SK-MEL-5 (cell line): Measurements from ENCODE around the gene TSPAN5. TPM values are rescaled to one million over a fixed set of nuclear protein-coding genes. Genes with fewer than 3 reads are reported as not detected.

Experiments
- DNase-seq: peaks from one replicate; pipeline ENCODE4 v3.0.0-alpha.2; 2016; ENCODE audit warnings: low read depth, low spot score
- in situ Hi-C: cut with HindIII; loops from 2 replicates; pipeline ENCODE4 v1.10.0; 2016; ENCODE audit warnings: low sequenced_read_pairs, high pct_unique_total_duplicates, low pct_unique_long_range_greater_than_20kb
- total RNA-seq: library from RNA; depleted of rRNA; stranded (reverse); fragments of >200 nt; shearing (Covaris generic); gene quantifications from 2 replicates; pipeline ENCODE4 v1.2.3, GENCODE V29; 2014

TSPAN5 gene
- total RNA-seq, 1 experiment from 2014 or later, result 1.2 TPM

- DNase-seq, result no peak
- in situ Hi-C loops, result no loop called here
Measured at GRCh38 chr4:98521486-98521885, 136.9 kb downstream of the TSPAN5 start.

GRCh38 chr4:98519268-98519977, 139.0 kb downstream of the TSPAN5 start:
- in situ Hi-C loops, result no loop called here
- no peak for DNase-seq

- no peak for DNase-seq
- in situ Hi-C loops, result no loop called here
Measured at GRCh38 chr4:98518559-98519267, 139.7 kb downstream of the TSPAN5 start.

GRCh38 chr4:98517218-98518021, 141.0 kb downstream of the TSPAN5 start:
- in situ Hi-C loops, result no loop called here
- no peak for DNase-seq

GRCh38 chr4:98516441-98517217, 141.8 kb downstream of the TSPAN5 start:
- no peak for DNase-seq
- in situ Hi-C loops, result no loop called here

- no peak for DNase-seq
- in situ Hi-C loops, result no loop called here
Measured at GRCh38 chr4:98516042-98516440, 142.4 kb downstream of the TSPAN5 start.

- in situ Hi-C loops, result no loop called here
- no peak for DNase-seq
Measured at GRCh38 chr4:98515470-98515809, 143.0 kb downstream of the TSPAN5 start.

- no peak for DNase-seq
- in situ Hi-C loops, result no loop called here
Measured at GRCh38 chr4:98514741-98515469, 143.5 kb downstream of the TSPAN5 start.

- no peak for DNase-seq
- in situ Hi-C loops, result no loop called here
Measured at GRCh38 chr4:98512918-98513317, 145.5 kb downstream of the TSPAN5 start.

GRCh38 chr4:98510757-98511517, 147.5 kb downstream of the TSPAN5 start:
- in situ Hi-C loops, result no loop called here
- no peak for DNase-seq

- in situ Hi-C loops, result no loop called here
- DNase-seq, result no peak
Measured at GRCh38 chr4:98510340-98510739, 148.1 kb downstream of the TSPAN5 start.

GRCh38 chr4:98509721-98510120, 148.7 kb downstream of the TSPAN5 start:
- no peak for DNase-seq
- in situ Hi-C loops, result no loop called here

GRCh38 chr4:98508829-98509598, 149.4 kb downstream of the TSPAN5 start:
- in situ Hi-C loops, result no loop called here
- no peak for DNase-seq

- in situ Hi-C loops, result no loop called here
- DNase-seq, result no peak
Measured at GRCh38 chr4:98508248-98508647, 150.2 kb downstream of the TSPAN5 start.

- in situ Hi-C loops, result no loop called here
- no peak for DNase-seq
Measured at GRCh38 chr4:98507299-98507698, 151.1 kb downstream of the TSPAN5 start.
